Stimulated activated CD8-positive, alpha-beta memory T cell treated with anti-CD3 and anti-CD28 coated beads, Interleukin-7, amount 100 ng/mL, for 48 hours (primary cell): ENCODE measurements around the gene CNOT10.
"Not testable (repeated sequence)": the region's sequence is repeated elsewhere in the genome, so short reads cannot be mapped to it uniquely, and the experiment has no call there.

Experiments used
- DNase-seq, 2 donors: peaks; one replicate each; pipeline ENCODE4 v3.0.0-alpha.2; 2020; ENCODE audit warnings: low read depth in 1 of 2; ENCODE audit errors: extremely low read depth in 1 of 2

CNOT10 gene

GRCh38 chr3:32743934-32744333, 58.9 kb downstream of the CNOT10 start:
- DNase-seq, result no peak

- no peak for DNase-seq
Observed at GRCh38 chr3:32751377-32751776, 66.4 kb downstream of the CNOT10 start.

GRCh38 chr3:32755761-32756160, 70.8 kb downstream of the CNOT10 start:
- DNase-seq, result no peak

GRCh38 chr3:32757618-32758374, 72.8 kb downstream of the CNOT10 start:
- no peak for DNase-seq

GRCh38 chr3:32758375-32758753, 73.4 kb downstream of the CNOT10 start:
- DNase-seq, result no peak

GRCh38 chr3:32759342-32759741, 74.4 kb downstream of the CNOT10 start:
- DNase-seq, result no peak

GRCh38 chr3:32764481-32764880, 79.5 kb downstream of the CNOT10 start:
- no peak for DNase-seq

GRCh38 chr3:32778389-32778788, 93.4 kb downstream of the CNOT10 start:
- DNase-seq, result peak in 1 of 2 donors; percentile 22

GRCh38 chr3:32780071-32780734, 95.2 kb downstream of the CNOT10 start:
- DNase-seq, result no peak

GRCh38 chr3:32780735-32781210, 95.8 kb downstream of the CNOT10 start:
- no peak for DNase-seq

- peak; percentile 54 to 58 for DNase-seq
Observed at GRCh38 chr3:32781211-32781968, 96.4 kb downstream of the CNOT10 start.

GRCh38 chr3:32781969-32782270, 96.9 kb downstream of the CNOT10 start:
- not testable (repeated sequence) for DNase-seq

GRCh38 chr3:32782407-32782806, 97.4 kb downstream of the CNOT10 start:
- no peak for DNase-seq

- no peak for DNase-seq
Observed at GRCh38 chr3:32791833-32792232, 106.8 kb downstream of the CNOT10 start.

GRCh38 chr3:32794487-32795308, 109.7 kb downstream of the CNOT10 start:
- no peak for DNase-seq

- not testable (repeated sequence) for DNase-seq
Observed at GRCh38 chr3:32796384-32796950, 111.5 kb downstream of the CNOT10 start.

GRCh38 chr3:32797776-32798175, 112.8 kb downstream of the CNOT10 start:
- DNase-seq, result no peak

- not testable (repeated sequence) for DNase-seq
Observed at GRCh38 chr3:32801440-32801839, 116.5 kb downstream of the CNOT10 start.

GRCh38 chr3:32813180-32813579, 128.2 kb downstream of the CNOT10 start:
- no peak for DNase-seq

- DNase-seq, result no peak
Observed at GRCh38 chr3:32814361-32814760, 129.4 kb downstream of the CNOT10 start.
